OCI-M1 (cell line): ENCODE data around the gene CUL9.

Experiments used
- DNase-seq: peaks from one replicate; lab custom pipeline; 2025; lab: John Stamatoyannopoulos, UW

The CUL9 gene

DNA sequence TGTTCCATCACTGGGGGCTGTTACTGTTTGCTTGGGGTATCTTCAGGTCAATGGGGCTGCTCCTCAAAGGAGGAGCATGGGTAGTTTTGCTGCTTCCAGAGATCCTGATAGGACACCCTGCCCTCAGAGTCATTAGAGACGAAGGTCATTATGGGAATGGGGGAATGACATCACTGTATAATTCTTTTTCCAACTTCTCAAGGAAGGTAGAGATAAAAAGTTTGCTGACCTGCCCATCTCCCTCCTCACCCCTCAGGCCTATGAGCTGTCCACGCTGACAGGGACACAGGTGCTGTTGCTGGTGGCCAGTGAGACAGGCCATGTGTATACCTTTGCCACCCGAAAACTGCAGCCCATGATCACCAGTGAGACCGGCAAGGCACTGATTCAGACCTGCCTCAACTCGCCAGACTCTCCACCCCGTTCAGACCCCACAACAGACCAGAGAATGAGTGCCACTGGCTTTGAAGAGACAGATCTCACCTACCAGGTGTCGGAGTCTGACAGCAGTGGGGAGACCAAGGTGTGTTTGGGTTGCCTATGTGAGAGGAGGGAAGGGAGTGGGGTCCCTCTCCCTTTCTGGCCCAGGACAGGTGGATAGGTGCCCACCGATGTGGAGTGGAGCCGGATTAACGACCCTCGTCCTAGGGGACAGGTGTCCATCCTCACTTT, 8.3 kb upstream of the CUL9 start:
- no peak for DNase-seq

DNA sequence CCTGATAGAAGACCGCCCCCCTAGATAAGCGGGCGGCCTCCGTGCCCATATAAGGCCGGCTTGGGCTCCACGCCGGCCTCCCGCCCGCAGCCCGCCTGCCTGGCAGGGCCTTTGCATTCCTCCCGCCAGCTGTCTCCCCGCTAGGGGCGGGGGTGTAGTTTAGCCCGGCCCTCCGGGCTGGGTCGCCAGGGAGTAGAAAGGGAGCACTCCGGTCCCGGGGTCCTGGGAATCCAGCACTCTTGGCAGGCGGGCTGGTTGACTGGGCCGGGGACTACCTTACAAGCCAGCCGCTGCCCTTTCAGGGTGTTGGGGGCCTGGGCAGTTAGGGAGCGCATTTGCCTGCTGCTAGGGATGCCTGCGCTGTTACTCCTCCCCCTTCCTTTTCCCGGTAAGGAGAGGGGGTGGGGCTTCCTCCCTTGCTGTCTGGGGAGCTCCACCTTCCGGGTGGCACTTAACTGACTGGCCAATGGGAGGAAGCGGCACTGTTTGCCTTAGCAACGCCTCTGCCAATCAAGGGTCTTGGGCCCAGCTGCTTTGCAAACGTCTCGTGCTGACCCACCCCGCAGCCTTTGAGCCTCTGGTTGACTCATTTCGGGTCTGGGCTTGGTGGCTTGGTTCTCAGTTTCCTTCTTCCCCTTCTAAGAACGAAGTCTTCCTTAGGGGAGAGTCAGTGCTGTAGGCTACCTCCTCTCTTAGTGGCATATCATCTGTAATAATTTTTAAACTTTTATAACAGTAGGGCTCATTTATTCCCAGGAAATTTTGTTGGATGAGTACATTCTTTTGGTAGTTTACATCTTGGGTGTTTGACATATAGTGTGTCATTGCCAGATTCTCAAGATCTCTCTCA, 7.5 kb upstream of the CUL9 start:
- DNase-seq, result peak; percentile 99

DNA sequence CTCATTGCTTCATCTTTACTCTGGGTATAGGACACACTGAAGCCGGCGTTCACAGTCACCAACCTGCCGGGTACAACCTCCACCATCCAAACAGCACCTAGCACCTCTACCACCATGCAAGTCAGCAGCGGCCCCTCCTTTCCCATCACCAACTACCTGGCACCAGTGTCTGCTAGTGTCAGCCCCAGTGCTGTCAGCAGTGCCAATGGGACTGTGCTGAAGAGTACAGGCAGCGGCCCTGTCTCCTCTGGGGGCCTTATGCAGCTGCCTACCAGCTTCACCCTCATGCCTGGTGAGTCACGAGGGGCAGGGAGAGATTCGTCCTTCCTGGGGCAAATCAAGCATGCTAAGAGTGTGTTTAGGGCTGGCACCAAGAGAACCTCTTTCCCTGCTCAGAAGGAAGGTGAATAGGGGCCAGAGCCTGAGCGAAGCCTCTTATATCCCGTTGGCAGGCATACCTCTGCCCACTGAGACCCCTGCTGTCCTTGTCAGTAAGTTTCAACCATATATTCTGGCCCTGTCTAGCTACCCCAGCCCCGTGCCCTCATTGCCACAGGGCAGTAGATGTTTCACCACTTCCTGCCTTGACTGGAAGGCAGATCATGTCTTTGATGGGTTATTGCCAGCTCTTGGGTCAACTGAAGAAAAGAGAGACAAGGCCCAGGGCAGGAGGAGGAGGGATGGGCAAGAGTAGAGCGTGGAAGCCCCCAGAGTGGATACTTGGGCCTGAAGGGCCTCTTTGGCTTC, 6.1 kb upstream of the CUL9 start:
- no peak for DNase-seq

DNA sequence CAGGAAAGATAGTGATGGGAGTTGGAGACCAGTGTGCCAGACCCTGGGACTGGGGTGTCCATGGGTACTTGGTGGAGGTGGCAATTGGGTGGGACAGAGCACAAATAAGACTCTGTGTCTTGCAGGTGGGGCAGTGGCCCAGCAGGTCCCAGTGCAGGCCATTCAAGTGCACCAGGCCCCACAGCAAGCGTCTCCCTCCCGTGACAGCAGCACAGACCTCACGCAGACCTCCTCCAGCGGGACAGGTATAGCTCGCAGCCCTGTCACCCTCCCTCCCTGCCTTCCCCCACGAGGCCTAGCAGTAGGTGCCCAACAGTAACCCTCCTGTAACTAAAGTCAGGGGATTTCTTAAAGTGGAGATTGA, 5.6 kb upstream of the CUL9 start:
- no peak for DNase-seq

DNA sequence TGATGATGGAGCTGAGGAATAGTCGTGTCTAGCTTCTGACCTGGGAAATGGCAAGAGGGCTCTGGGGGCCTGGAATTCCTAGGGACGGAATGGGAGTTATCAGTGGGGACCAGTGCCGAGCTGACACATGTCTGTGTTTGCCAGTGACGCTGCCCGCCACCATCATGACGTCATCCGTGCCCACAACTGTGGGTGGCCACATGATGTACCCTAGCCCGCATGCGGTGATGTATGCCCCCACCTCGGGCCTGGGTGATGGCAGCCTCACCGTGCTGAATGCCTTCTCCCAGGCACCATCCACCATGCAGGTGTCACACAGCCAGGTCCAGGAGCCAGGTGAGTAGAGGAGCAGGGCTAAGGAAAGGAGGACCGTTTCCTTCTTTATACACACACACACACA, 3.8 kb upstream of the CUL9 start:
- DNase-seq, result no peak

DNA sequence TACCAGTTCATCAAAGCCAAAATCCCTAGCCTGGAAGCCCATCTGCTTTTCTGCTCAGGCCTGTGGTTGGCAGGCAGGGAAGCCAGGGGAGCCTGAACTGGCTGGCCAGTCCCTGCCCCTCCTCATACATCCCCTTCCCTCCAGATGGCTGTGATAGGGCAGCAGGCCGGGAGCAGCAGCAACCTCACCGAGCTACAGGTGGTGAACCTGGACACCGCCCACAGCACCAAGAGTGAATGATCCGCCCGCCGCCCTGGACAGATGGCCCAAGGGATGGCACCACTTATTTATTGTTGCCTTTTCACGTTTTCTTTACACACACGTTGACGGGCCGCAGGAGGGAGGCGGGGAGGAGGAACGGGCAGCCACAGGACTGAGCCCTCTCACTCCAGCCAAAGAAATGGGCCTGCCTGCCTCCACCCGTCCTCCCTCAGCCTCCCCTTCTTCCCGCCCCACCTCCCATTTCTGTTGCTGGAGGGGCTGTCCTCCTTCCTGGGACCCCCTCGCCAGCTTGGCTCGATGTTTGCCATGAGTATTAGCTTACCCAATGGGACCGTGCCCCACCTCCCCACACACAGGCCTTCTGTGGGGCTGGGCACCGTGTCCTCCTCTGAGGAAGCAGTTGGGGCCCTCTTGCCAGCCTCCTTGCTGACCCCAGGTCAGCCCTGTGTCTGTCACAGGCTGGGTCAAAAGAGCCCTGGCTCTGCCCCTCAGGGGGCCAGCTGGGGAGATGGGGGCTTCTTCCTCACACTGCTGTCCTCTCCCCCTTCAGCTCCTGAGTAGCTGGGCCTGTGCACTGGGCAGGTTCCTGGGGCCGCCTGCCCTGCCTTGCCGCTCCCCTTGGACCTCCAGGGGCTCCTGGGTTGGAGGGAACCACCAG, 2.8 kb upstream of the CUL9 start:
- no peak for DNase-seq

DNA sequence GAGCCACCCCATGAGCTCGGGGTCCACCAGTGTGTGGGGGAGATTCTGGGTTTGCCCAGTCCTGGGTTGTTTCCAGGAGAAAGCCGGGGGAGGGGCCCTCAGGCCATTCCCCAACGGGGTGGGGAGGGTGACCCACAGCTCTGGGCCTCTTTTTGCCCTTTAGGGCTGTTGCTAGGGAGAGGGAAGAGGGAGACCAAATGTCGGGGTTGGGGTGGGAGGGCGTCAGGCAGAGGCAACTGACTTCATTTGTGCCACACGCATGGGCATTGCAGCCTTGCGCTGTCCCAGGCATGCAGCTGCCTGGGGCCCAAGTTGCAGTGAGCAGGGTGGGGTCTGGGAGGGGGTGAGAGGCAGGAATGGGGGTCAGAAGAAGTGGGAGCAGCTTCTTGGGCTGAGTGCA, 1.9 kb upstream of the CUL9 start:
- no peak for DNase-seq

DNA sequence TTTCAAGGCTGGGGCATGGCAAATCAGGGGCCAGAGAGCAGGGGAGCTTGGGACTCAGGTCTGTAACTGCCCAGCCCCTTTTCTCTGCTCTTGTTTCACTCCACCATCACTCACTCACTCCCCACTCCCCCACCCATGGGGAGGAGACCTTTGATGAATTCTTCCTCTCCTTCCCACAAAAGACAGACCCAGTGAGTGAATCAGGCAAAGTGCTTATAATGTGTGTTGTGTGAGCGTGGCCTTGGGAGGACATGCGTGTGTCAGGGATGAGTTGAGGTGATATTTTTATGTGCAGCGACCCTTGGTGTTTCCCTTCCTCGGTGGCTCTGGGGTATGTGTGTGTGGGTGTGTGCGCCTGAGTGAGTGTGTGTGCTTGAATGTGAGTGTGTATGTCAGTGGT, 1.0 kb upstream of the CUL9 start:
- peak; percentile 26 for DNase-seq

DNA sequence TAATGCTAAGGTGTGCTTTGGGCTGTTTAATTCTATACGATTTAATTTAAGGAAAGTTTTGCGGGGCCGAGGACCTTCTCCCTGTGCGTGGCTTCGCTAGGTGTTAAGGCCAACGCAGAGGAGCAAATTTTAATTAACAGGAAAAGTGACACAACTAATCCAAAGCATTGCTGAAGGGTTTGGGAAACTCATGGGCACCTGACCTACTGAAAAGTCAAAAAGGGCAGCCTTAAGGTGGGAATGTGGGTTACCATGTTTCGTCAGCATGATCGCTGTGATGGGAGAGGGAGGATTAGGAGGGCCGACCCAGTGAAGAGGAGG, 415 bp upstream of the CUL9 start:
- DNase-seq, result no peak

DNA sequence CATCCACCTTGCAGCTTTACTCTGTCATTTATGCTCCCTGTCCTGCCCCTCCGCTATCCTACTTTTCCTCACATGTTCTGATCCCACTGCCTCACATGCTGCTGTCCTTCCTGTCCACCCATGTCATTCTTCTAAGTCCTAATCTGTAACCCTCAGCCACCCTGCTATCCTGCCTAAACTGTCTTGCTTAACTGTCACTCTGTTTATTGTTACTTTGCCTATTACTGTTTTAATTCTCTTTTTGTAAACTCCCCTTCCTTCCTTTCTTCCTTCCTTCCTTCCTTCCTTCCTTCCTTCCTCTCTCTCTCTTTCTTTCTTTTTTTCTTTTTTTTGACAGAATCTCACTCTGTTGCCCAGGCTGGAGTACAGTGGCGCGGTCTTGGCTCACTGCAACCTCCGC, 1.4 kb downstream of the CUL9 start:
- DNase-seq, result no peak

DNA sequence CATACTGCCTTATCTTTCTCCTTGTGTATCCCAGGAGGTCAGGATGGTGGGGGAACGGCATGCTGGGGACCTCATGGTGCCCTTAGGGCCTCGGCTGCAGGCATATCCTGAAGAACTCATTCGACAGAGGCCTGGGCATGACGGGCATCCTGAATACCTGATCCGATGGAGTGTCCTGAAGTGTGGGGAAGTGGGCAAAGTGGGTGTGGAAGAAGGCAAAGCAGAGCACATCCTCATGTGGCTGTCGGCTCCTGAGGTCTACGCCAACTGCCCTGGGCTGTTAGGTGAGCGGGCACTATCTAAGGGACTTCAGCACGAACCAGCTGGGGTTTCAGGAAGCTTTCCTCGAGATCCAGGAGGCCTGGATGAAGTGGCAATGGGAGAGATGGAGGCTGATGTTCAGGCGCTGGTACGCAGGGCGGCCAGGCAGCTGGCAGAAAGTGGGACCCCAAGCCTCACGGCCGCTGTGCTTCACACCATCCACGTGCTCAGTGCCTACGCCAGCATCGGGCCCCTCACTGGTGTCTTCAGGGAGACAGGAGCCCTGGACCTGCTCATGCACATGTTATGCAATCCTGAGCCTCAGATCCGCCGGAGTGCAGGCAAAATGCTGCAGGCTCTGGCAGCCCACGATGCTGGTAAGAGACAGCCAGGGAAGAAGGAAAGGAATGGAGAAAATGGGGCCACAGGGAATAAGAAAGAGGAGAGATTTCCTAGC, 2.4 kb downstream of the CUL9 start:
- no peak for DNase-seq

DNA sequence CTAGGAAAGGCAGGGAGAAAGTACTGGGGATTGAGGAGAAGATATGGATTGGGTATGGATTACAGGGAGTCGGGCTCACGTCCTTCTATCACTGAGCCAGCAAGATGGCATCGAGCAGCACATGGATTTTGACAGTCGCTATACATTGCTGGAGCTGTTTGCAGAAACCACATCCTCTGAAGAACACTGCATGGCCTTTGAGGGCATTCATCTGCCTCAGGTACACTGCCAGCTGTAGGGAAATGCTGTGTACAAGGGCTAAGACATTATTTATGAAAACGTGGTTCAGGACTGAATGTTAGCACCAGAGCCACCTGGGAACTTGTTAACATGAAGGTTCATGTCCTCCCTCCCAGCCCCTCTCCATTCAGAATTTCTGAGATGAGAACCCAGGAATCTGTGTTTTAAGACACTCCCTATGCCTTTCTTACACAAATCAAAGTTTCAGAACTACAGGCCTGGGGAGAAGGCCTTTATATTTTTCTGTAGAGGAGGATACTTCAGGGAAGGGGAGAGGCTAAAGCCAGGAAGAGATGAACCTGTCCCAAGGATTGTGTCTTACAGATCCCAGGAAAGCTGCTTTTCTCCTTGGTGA, 3.5 kb downstream of the CUL9 start:
- no peak for DNase-seq

DNA sequence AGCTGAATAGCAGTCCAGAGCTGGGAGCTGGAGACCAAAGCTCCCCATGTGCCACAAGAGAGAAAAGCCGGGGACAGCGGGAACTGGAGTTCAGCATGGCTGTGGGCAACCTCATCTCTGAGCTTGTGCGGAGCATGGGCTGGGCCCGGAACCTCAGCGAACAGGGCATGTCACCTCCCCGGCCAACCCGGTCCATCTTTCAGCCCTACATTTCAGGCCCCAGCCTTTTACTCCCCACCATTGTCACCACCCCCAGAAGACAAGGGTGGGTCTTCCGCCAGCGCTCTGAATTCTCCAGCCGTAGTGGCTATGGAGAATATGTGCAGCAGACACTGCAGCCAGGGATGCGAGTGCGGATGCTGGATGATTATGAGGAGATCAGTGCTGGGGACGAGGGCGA, 4.0 kb downstream of the CUL9 start:
- no peak for DNase-seq

DNA sequence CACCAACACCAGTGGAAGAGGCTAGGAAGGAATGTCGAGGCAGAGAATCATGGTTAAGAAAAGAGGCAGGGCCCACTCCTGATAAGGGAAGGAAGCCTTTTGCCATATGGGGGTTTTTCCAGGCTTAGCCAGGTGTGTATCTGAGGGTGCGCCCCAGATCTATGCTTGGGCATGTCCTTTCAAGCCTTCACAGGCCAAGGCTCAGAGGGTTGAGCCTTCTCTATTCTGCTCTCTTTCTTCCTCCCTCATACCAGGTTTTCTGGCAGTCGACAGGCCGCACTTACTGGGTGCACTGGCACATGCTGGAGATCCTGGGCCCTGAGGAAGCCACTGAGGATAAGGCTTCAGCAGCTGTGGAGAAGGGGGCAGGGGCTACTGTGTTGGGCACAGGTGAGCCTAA, 4.7 kb downstream of the CUL9 start:
- no peak for DNase-seq

DNA sequence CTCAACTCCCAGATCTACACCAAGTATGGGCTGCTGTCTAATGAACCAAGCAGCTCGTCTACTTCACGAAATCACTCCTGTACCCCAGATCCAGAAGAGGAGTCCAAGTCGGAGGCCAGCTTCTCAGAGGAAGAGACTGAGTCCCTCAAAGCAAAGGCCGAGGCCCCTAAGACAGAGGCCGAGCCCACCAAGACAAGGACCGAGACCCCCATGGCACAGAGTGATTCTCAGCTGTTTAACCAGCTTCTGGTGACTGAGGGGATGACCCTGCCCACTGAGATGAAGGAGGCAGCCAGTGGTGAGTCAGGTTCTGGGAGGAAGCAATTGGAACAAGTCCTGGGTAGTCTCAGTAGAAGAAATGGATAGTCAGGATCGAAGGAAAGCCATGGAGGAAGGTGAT, 5.8 kb downstream of the CUL9 start:
- no peak for DNase-seq

DNA sequence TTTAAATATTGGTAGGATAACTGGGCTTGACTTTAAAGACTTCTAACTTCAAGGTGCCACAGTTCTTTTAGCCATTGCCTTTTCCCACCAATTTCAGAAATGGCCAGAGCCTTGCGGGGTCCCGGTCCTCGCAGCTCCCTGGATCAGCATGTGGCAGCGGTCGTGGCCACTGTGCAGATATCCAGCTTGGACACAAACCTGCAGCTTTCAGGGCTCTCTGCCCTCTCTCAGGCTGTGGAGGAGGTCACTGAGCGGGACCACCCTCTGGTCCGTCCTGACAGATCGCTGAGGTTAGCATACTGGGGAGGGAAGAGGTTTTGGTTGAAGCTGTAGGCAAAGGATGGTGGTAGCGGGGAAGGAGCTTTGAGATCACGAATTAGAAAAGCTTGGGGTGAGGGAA, 6.4 kb downstream of the CUL9 start:
- no peak for DNase-seq

DNA sequence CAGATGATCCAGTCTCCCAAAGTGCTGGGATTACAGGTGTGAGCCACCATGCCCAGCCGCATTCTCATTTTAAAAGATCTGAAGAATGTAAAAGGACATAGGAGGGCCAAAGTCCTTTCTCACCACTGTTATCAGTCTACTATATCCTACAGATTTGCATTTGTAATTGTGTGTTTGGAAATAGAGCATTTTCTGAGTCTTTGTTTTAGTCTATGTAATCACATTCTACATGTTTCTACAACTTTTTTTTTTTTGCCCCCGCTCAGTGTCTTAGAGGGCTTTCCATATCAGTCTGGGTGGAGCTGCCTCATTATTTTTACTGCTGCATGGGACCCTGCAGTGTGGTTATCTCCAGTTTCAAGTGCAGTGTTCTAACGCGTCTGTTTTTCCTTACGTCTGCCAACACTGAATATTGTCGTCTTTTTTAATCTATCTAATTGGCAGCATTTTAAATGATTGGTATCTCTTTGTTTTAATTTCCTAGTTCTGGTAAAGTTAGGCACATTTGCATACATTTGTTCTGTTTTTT, 7.8 kb downstream of the CUL9 start:
- DNase-seq, result no peak

DNA sequence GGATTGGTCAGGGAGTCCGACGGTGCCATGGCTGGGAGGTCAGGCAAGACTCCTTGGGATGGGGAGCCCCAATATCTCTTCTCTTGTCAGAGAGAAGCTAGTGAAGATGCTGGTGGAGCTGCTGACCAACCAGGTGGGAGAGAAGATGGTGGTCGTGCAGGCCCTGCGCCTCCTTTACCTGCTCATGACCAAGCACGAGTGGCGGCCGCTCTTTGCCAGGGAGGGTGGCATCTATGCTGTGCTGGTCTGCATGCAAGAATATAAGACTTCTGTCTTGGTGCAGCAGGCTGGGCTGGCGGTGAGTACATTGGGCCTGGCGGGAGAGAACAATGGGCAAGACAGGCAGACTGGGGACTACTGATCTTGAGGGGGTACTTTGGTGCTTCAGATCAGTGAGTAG, 10.9 kb downstream of the CUL9 start:
- no peak for DNase-seq

DNA sequence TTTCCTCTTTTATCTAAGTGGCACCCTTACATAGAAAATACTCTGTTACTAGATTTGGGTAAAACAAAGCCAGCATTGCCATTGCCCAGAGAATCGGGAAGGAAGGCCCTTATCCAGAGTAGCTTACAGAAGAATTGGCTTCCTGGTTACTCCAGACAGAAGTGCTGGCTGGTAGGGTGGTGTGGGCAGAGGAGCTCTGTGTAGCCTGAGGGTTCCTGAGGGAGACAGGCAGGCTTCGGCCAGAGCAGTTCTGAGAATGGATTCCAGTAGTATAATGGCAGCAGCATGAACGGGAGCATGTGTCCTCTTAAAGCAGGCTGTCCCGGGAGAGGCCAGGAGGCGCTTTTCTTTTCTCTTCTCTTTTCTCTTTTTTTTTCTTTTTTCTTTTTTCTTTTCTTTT, 11.9 kb downstream of the CUL9 start:
- DNase-seq, result no peak

DNA sequence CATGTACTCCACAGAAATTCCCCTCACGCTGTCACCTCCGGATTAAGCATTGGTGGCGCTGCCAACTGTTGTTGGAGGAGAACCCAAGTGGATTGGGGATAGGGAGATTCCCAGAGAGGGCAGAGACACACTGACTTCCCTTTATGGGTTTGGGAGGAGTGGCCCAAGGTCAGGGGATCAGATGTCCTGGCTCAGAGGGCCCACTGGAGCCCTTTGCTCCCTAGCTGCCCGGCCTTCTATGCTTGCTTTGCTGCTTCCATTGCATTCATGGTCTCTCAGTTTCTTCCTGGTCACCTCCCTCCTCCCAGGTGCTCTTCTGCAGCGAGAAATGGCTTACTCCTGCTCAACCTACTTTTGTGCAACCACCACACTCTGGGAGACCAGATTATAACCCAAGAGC, 14.3 kb downstream of the CUL9 start:
- DNase-seq, result no peak

DNA sequence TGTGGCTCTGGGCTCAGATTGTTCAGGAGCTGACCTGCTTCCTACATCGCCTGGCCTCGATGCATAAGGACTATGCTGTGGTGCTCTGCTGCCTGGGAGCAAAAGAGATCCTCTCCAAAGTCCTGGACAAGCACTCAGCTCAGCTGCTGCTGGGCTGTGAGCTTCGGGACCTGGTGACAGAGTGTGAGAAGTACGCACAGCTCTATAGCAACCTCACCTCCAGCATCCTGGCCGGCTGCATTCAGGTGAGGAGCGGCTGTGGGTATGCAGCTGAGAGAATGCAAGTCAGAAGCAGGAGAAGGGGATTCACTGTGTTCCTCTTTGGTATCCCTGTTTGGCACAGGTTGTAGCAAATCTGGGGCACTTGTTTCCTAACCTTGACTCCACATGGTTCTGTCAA, 17.9 kb downstream of the CUL9 start:
- DNase-seq, result no peak
